IMR-90 (cell line): ENCODE results near the gene GNAI3.

Experiments used
- BHLHE40 ChIP-seq: fragments of 150-350 bp; IDR thresholded peaks from 2 replicates; pipeline ENCODE4 v1.6.1; 2016; ENCODE audit warnings: mild to moderate bottlenecking, low read depth, low read length
- CEBPB ChIP-seq: IDR thresholded peaks from 2 replicates; pipeline ENCODE4 v1.6.1; 2012; ENCODE audit warnings: low read depth, low read length, improper control_type of control experiment
- CHD1 ChIP-seq: IDR thresholded peaks from 2 replicates; pipeline ENCODE4 v1.6.1; 2012; ENCODE audit warnings: low read depth, low read length, improper control_type of control experiment
- MAFK ChIP-seq: IDR thresholded peaks from 2 replicates; pipeline ENCODE4 v1.6.1; 2012; ENCODE audit warnings: low read depth, low read length, improper control_type of control experiment
- MXI1 ChIP-seq: IDR thresholded peaks from 2 replicates; pipeline ENCODE4 v1.6.1; 2012; ENCODE audit warnings: low read depth, mild to moderate bottlenecking, low read length, moderate library complexity, borderline replicate concordance
- NFE2L2 ChIP-seq: fragments of 150-350 bp; IDR thresholded peaks from 2 replicates; pipeline ENCODE4 v1.6.1; 2016; ENCODE audit warnings: low read depth, mild to moderate bottlenecking, low read length
- POLR2A ChIP-seq: IDR thresholded peaks from 2 replicates; pipeline ENCODE4 v1.6.1; 2012; ENCODE audit warnings: mild to moderate bottlenecking, low read depth, low read length
- RAD21 ChIP-seq: IDR thresholded peaks from 2 replicates; pipeline ENCODE4 v1.6.1; 2012; ENCODE audit warnings: low read length, improper control_type of control experiment
- RCOR1 ChIP-seq: IDR thresholded peaks from 2 replicates; pipeline ENCODE4 v1.6.1; 2012; ENCODE audit warnings: mild to moderate bottlenecking, low read length, improper control_type of control experiment; ENCODE audit not compliant: insufficient replicate concordance
- RFX5 ChIP-seq: IDR thresholded peaks from 2 replicates; pipeline ENCODE4 v1.8.0; 2012; ENCODE audit warnings: low read depth, mild to moderate bottlenecking, low read length, moderate library complexity
- SMC3 ChIP-seq: fragments of 150-350 bp; IDR thresholded peaks from 2 replicates; pipeline ENCODE4 v1.6.1; 2016; ENCODE audit warnings: low read depth, mild to moderate bottlenecking, antibody characterized with exemption, low read length, moderate library complexity
- TF ChIP-seq, protein P1 (sequence below): conservative IDR thresholded peaks from 2 replicates; pipeline ENCODE4 v1.5.1; 2012; ENCODE audit warnings: mild to moderate bottlenecking, low read depth, low read length, improper control_type of control experiment
- TF ChIP-seq, protein P2 (sequence below): fragments of 150-350 bp; IDR thresholded peaks from 2 replicates; pipeline ENCODE4 v1.6.1; 2016; ENCODE audit warnings: low read depth, mild to moderate bottlenecking, low read length, moderate library complexity, borderline replicate concordance
- TF ChIP-seq, protein P3 (sequence below): fragments of 150-350 bp; IDR thresholded peaks from 2 replicates; pipeline ENCODE4 v1.6.1; 2017; ENCODE audit warnings: mild to moderate bottlenecking, antibody characterized with exemption, low read length, low read depth

DNA sequence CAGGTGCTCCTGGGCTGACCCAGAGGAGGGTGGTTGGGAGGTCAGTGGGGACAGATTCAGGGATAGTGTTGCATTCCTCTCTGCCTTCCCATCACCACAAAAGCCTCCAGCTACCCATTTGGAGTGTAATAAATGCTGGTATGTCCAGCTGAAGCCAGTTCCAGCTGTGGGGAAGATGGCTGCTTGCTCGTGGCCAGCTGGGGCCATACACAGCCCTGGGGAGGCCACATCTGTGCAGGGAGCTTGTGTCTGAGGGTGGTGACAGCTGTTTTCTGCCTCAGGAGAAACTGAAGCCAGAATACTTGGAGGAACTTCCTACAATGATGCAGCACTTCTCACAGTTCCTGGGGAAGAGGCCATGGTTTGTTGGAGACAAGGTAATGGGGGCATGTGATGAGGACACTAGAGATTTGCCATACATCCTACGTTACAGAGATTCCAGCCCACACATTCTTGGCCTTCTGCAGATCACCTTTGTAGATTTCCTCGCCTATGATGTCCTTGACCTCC, 110.2 kb downstream of the GNAI3 start:
- TF ChIP-seq, protein P1, sequence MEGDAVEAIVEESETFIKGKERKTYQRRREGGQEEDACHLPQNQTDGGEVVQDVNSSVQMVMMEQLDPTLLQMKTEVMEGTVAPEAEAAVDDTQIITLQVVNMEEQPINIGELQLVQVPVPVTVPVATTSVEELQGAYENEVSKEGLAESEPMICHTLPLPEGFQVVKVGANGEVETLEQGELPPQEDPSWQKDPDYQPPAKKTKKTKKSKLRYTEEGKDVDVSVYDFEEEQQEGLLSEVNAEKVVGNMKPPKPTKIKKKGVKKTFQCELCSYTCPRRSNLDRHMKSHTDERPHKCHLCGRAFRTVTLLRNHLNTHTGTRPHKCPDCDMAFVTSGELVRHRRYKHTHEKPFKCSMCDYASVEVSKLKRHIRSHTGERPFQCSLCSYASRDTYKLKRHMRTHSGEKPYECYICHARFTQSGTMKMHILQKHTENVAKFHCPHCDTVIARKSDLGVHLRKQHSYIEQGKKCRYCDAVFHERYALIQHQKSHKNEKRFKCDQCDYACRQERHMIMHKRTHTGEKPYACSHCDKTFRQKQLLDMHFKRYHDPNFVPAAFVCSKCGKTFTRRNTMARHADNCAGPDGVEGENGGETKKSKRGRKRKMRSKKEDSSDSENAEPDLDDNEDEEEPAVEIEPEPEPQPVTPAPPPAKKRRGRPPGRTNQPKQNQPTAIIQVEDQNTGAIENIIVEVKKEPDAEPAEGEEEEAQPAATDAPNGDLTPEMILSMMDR: no peak
- no peak for TF ChIP-seq BHLHE40
- TF ChIP-seq MXI1: no peak
- TF ChIP-seq POLR2A: no peak
- TF ChIP-seq CHD1: no peak
- TF ChIP-seq, protein P2, sequence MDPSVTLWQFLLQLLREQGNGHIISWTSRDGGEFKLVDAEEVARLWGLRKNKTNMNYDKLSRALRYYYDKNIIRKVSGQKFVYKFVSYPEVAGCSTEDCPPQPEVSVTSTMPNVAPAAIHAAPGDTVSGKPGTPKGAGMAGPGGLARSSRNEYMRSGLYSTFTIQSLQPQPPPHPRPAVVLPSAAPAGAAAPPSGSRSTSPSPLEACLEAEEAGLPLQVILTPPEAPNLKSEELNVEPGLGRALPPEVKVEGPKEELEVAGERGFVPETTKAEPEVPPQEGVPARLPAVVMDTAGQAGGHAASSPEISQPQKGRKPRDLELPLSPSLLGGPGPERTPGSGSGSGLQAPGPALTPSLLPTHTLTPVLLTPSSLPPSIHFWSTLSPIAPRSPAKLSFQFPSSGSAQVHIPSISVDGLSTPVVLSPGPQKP: no peak
- no peak for TF ChIP-seq RAD21
- no peak for TF ChIP-seq RCOR1
- no peak for TF ChIP-seq SMC3
- TF ChIP-seq RFX5: no peak
- TF ChIP-seq CEBPB: no peak
- TF ChIP-seq, protein P3, sequence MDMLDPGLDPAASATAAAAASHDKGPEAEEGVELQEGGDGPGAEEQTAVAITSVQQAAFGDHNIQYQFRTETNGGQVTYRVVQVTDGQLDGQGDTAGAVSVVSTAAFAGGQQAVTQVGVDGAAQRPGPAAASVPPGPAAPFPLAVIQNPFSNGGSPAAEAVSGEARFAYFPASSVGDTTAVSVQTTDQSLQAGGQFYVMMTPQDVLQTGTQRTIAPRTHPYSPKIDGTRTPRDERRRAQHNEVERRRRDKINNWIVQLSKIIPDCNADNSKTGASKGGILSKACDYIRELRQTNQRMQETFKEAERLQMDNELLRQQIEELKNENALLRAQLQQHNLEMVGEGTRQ: no peak
- TF ChIP-seq NFE2L2: no peak
- TF ChIP-seq MAFK: no peak
